ENCODE data around the gene ASB1.

Gene ASB1

DNA sequence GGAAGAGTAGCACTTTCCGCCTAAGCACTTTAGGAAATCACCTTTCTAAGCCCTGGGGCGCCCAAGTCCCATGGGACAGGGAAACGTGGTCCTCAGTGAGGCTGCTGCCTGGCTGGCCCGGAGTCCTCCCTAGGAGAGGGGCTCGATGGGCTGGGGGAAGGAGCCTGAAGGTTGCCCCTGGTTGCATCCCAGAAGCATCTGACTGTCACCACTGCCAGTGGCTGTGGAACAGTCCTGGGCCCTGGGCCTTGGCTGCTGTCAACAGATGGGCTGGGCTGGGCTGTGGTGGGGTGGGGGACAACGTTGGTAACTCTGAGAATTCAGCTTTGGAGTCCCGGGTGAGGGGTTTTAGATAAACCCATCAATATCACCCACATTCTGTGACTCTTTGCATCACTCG lies 22.5 kb downstream of the ASB1 start:
- TF ChIP-seq, protein P1, sequence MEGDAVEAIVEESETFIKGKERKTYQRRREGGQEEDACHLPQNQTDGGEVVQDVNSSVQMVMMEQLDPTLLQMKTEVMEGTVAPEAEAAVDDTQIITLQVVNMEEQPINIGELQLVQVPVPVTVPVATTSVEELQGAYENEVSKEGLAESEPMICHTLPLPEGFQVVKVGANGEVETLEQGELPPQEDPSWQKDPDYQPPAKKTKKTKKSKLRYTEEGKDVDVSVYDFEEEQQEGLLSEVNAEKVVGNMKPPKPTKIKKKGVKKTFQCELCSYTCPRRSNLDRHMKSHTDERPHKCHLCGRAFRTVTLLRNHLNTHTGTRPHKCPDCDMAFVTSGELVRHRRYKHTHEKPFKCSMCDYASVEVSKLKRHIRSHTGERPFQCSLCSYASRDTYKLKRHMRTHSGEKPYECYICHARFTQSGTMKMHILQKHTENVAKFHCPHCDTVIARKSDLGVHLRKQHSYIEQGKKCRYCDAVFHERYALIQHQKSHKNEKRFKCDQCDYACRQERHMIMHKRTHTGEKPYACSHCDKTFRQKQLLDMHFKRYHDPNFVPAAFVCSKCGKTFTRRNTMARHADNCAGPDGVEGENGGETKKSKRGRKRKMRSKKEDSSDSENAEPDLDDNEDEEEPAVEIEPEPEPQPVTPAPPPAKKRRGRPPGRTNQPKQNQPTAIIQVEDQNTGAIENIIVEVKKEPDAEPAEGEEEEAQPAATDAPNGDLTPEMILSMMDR (conservative IDR thresholded peaks at IDR 0.05): no peak
- TF ChIP-seq ZFX (IDR thresholded peaks at IDR 0.05): no peak
- no peak overlapping the region for H3K27ac ChIP-seq

DNA sequence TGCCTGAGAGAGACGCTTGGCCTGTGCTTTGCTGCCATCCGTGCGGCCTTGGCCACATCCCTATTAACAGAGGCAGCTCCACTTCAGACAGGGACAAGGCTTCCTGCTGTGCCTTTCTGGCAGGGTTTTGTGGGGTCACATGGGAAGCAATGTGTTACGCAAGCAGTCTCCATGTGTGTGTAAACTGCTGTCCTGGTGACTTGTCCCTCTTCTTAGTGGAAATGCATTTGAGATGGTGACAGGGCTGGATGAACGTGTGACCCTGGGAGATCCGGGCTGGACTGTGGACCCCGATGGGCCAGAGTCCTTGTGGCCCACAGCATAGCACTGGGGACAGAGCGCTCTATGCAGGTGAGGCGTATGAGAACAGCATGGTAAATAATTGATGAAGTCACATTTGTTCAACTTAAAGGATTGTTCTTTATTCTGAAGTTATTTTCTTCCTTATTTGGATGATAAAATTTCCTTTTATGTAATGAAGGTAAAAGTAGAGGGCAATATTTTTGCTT lies 23.2 kb downstream of the ASB1 start:
- TF ChIP-seq ZFX (IDR thresholded peaks at IDR 0.05): no peak
- TF ChIP-seq, protein P1 (conservative IDR thresholded peaks at IDR 0.05): no peak
- H3K27ac ChIP-seq: no peak overlapping the region

DNA sequence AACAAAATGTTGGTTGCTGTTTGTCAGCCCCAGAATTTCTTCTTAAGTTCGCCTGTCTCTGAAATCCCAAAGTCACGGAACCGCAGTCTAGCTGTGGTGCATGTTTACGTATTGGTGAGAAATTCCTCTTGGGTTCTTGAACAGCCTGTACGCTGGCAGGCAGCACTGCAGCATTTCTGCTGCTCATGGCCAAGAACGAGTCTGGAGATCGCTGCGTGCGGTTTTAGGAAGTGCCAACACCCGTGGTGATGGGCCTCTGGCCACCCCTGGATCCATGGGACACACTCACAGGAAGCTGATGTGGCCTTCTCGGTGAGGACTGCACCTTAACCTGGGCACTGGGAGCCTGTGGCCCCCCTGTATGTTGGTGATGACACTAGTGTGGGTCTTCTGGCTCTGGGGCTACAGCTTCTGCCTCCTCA lies 23.7 kb downstream of the ASB1 start:
- TF ChIP-seq ZFX (IDR thresholded peaks at IDR 0.05): no peak
- TF ChIP-seq, protein P1 (conservative IDR thresholded peaks at IDR 0.05): no peak
- no peak overlapping the region for H3K27ac ChIP-seq

DNA sequence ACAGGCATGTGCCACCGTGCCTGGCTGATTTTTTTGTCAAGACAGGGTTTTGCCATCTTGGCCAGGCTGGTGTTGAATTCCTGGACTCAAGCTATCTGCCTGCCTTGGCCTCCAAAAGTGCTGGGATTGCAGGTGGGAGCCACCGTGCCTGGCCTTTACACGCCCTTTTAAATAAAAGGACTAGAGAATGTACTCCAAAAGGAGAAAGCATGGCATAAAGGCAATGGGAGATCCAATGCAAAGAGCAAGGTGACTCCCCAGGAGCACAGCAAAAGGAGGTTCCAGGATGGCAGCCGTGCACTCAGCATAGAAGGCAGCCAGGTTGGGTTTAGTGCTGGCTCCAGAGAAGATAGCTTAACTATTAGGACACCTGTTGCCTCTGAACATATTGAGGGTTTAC lies 27.1 kb downstream of the ASB1 start:
- TF ChIP-seq ZFX (IDR thresholded peaks at IDR 0.05): no peak
- TF ChIP-seq, protein P1 (conservative IDR thresholded peaks at IDR 0.05): no peak
- H3K27ac ChIP-seq: no peak overlapping the region

- TF ChIP-seq ZFX (IDR thresholded peaks at IDR 0.05): no peak
- TF ChIP-seq, protein P1 (conservative IDR thresholded peaks at IDR 0.05): no peak
- no peak overlapping the region for H3K27ac ChIP-seq
These were observed 29.7 kb downstream of the ASB1 start for GRCh38 chr2:238456449-238456848.

DNA sequence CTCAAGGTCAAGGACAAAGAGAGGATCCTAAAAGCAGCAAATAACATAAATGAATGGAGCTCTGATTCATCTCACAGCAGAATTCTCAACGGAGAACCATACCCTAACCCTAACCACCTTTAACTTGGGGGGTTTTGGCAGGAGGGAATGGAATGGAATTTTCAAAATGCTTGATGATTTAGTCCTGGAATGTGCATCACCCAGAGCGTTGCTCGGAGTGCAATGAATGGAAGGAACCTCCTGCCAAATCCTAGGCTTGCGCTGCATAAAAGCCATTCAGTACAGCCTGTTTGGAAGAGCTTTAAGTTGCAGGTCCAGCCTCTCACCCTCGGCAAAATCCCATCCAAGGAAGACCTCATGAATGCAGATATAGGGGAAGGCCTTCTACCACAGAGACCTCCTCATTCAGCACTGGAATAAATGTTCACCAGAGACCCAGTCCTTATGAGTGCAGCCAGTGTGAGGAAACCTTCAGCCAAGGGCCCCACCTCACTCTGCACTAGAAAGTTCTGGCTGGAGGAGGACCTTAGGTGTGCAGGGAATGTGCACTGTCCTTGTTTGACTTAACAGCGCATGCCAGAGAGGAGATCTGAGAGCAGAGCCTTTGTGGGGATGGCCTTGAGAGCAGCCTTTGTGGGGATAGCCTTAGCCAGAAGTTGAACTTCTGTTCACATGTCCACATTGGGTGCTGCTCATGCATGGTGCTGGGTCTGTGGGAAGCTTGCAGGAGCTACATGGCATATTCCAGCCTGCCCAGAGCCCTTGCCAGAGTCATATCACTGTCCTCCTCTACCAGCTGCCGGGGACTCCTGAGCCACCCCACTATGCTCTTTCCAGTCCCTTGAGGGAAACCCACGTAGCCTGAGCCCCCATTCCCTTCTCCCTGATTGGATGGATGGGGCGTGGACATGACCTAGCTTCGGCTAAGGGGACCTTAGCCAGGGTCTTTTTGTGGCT lies 30.5 kb downstream of the ASB1 start:
- TF ChIP-seq, protein P1 (conservative IDR thresholded peaks at IDR 0.05): no peak
- TF ChIP-seq ZFX (IDR thresholded peaks at IDR 0.05): no peak
- no peak overlapping the region for H3K27ac ChIP-seq

DNA sequence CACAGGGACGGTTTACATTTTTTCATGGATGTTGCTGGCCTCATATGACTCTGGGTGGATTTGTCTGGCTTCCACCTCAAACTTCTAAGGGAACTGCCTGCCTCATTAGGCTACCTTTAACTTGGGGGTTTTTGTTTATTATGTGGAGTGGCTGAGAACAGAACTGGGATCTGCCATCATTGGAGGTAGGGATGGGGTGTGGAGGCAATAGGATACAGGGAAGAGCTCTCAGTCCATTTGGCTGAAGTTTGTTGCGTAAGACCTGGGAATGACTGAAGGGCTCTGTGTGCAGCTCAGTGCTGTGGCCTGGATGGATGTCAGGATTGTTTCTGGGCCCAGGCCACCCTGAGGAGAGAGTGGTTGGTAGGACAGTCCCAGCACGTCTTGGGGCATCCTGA lies 31.2 kb downstream of the ASB1 start:
- TF ChIP-seq, protein P1 (conservative IDR thresholded peaks at IDR 0.05): no peak
- TF ChIP-seq ZFX (IDR thresholded peaks at IDR 0.05): no peak

More for the DNA sequence above, 31.2 kb downstream of the ASB1 start:
- H3K27ac ChIP-seq: no peak overlapping the region

Measured in C4-2B (cell line).